GM19099 (cell line): ENCODE measurements around the gene MRPL34.
A peak's percentile ranks its signal among the peaks of the same experiment; 100 is the strongest.

ENCODE experiments used
- POLR2A ChIP-seq: IDR thresholded peaks from 3 replicates; pipeline ENCODE4 v1.6.1; 2011; ENCODE audit warnings: low read depth; ENCODE audit not compliant: insufficient read length; ENCODE audit errors: extremely low read depth

The MRPL34 gene

GRCh38 chr19:17302391-17303166 is 3.1 kb upstream of the MRPL34 start:
- TF ChIP-seq POLR2A: no peak

DNA sequence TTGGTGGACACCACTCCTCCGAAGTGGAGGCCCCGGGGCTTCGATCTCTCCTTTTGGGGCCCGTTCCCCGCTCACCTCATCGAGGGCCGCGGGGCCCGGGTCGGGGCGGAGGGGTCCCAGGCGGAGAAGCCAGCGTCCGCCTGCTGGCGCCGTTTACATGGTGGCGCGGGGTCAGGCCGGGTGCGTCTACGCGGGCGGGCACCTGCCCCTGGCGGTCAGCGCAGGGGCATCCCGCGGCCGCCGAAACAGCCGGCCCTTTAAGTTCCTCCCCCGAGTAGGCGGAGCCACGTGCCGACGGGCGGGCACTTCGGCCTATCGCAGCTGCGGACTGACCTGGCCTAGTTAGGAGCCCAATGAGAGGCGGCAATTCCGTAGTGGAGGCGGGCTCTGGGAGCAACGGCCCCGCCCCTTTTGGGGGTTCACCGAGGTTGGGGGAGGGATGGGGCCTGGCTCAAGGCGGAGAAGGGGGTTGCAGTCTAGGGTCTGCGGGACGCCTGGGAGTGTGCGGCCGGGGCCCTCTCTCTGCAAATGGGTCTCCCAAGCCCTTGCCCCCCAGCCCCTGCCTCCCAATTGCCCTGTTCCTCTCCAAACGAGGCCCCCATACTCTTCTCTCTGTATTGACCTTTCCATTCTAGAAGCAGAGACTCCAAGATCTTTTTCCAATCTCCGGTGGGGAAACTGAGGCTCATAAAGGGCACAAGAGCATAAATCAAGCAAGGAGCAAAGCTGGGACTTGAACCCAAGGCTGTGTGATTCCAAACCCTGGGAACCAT is 2.3 kb upstream of the MRPL34 start, which contains the start of gene ABHD8:
TSS of gene ABHD8 (minus strand) at position 259 of the 773 bp plus-strand sequence. CDS start 1,809 bp downstream, outside the sequence.
- peak; percentile 59 for TF ChIP-seq POLR2A

- no peak for TF ChIP-seq POLR2A
Measured at GRCh38 chr19:17303940-17304267, 1.8 kb upstream of the MRPL34 start.

DNA sequence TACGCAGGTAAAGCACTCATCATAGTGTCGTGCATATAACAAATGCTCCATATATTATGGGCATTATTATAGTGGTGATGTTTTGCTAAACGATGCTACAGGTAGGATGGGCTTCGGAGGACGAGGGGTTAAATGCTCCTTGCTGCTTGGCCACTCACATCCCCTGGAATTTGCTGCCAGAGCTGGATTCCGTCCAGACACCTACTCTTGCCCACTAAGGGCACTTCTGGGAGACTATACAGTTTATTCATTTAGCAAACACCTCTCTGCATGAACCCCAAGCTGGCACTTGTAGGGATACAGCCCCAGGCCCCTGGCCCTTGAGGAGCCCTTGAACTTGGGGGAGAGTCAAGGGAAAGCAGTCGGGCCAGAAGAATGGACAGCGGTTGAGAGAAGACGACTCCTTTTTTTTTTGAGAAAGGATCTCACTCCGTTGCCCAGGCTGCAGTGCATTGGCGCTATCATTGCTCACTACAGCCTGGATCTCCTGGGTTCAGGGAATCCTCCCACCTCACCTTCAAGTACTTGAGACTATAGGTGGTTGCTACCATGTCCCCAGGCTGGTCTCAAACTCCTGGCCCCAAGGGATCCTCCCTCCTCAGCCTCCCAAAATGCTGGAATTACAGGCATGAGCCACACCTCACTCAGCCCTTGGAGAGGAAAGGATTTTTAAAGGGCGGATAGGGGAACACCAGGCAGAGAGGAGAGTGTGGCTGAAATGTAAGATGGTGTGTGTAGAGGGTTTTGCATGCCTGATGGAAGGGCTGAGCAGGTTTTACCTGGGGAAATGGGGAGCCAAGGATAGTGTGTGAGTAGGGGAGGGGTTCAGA is 1.1 kb upstream of the MRPL34 start:
- TF ChIP-seq POLR2A: no peak

DNA sequence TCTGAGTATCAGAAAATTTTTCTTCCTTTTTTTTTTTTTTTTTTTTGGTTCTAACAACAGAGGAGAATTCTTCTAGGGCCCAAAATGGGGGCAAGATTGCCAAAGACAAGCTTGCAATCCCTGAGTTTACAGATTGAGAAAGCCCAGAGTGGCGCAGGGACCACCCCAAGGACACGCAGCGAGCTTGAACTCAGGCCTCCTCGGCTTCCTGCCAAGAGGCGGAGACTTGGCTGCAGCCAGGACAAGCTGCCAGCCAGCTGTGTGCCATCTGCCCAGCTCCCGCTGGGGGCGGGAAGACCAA is 506 bp upstream of the MRPL34 start:
- no peak for TF ChIP-seq POLR2A

GRCh38 chr19:17306285-17306714 is 628 bp downstream of the MRPL34 start:
- TF ChIP-seq POLR2A: no peak

- no peak for TF ChIP-seq POLR2A
Measured at GRCh38 chr19:17307876-17308377, 2.3 kb downstream of the MRPL34 start.

- peak; percentile 74 for TF ChIP-seq POLR2A
Measured at GRCh38 chr19:17309198-17309964, 3.7 kb downstream of the MRPL34 start, which contains the start of gene DDA1. Gene DDA1 (plus strand): TSS chr19:17309563. CDS start chr19:17309655, 92 bp downstream.

DNA sequence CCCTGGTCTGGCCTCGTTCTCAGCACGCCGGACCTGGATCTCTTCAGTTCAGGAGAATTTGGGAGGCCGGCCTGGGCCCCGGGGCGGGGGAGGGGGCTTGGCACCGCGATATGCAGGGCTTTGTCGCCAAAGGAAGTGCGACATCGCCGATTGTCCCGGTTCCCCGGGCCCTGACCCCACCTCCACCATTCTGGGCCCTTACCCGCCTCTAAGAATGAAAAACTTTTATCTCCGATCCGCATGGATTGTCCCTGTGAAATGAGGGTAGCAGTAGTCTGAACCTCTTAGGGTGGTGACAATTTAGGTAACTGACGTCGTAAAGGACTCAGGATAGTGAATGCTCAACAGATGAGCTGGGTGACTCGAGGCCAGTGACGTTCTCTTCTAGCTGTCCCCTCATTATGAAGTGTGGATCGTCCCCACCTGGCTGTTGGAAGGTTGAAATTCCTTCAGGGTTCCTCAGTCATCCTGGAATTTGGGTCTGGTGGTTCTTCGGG is 4.3 kb downstream of the MRPL34 start:
- no peak for TF ChIP-seq POLR2A

- no peak for TF ChIP-seq POLR2A
Measured at GRCh38 chr19:17311455-17312188, 6.0 kb downstream of the MRPL34 start.

- TF ChIP-seq POLR2A: no peak
Measured at GRCh38 chr19:17312189-17313113, 6.8 kb downstream of the MRPL34 start.

- no peak for TF ChIP-seq POLR2A
Measured at GRCh38 chr19:17314007-17314593, 8.4 kb downstream of the MRPL34 start.
